A673 (cell line): ENCODE results near the gene ANKRD55.

Source experiments
- CTCF ChIP-seq: fragments of 300-800, 200-600 bp; sonication (generic); conservative IDR thresholded peaks from 2 replicates; pipeline ENCODE4 v1.5.1; 2017; ENCODE audit warnings: low read depth, mild to moderate bottlenecking, antibody characterized with exemption, low read length, moderate library complexity, mixed read lengths
- EZH2 ChIP-seq: fragments of 200-600 bp; sonication (generic); IDR thresholded peaks from 2 replicates; pipeline ENCODE4 v1.6.1; 2017; ENCODE audit warnings: borderline replicate concordance, low read depth, mild to moderate bottlenecking, mixed read lengths, antibody characterized with exemption, low read length; ENCODE audit not compliant: poor library complexity, severe bottlenecking

GRCh38 chr5:56154732-56155484, 78.2 kb downstream of the ANKRD55 start:
- TF ChIP-seq CTCF: no peak
- no peak for TF ChIP-seq EZH2
